H1 (cell line): ENCODE data around the gene ADARB2. TPM values are rescaled to one million over a fixed set of nuclear protein-coding genes. Genes with fewer than 3 reads are reported as not detected.

ENCODE experiments used
- CTCF ChIA-PET: fragments of 300-600 bp; sonication (Branson Sonifier 250); formaldehyde crosslinking; loops from one replicate; lab custom pipeline; 2021; ENCODE audit not compliant: partially characterized antibody; lab: Charles Lee
- POLR2A ChIA-PET: fragments of 300-600 bp; sonication (Branson Sonifier 250); formaldehyde crosslinking; loops from one replicate; lab custom pipeline; 2021; ENCODE audit warnings: inconsistent platforms; ENCODE audit not compliant: partially characterized antibody; lab: Charles Lee
- DNase-seq, 2 experiments: peaks; one replicate each; pipeline versions ENCODE4 v3.0.0 to v3.0.0-alpha.2; 2010 to 2022; ENCODE audit warnings: low spot score in 2 of 2, low read depth in 1 of 2, mixed read lengths in 1 of 2
- FAIRE-seq: peaks from 2 replicates; lab custom pipeline; 2011; peaks lifted over from hg19 to GRCh38; lab: Jason Lieb, UNC
- H2AFZ ChIP-seq: 2 replicates; pipeline ENCODE4 v1.8.1; 2012; ENCODE audit warnings: low read length, inconsistent platforms
- H2AK5ac ChIP-seq: 2 replicates; pipeline ENCODE4 v1.6.1; 2013; ENCODE audit warnings: low read depth, low read length
- H2BK120ac ChIP-seq: replicated peaks from 2 replicates; pipeline ENCODE3; 2013; ENCODE audit warnings: low read depth, low read length, inconsistent platforms
- H2BK12ac ChIP-seq: 2 replicates; pipeline ENCODE4 v1.6.1; 2013; ENCODE audit warnings: low read depth, low read length
- H2BK15ac ChIP-seq: 2 replicates; pipeline ENCODE4 v1.6.1; 2013; ENCODE audit warnings: low read length
- H2BK20ac ChIP-seq: 2 replicates; pipeline ENCODE4 v1.6.1; 2013; ENCODE audit warnings: low read length
- H2BK5ac ChIP-seq: 2 replicates; pipeline ENCODE4 v1.6.1; 2013; ENCODE audit warnings: low read depth, low read length
- H3K14ac ChIP-seq: 2 replicates; pipeline ENCODE4 v1.6.1; 2013; ENCODE audit warnings: inconsistent platforms; ENCODE audit not compliant: insufficient read length
- H3K18ac ChIP-seq: 2 replicates; pipeline ENCODE4 v1.6.1; 2013; ENCODE audit warnings: low read length; ENCODE audit errors: extremely low read depth
- H3K23ac ChIP-seq: 2 replicates; pipeline ENCODE4 v1.6.1; 2013; ENCODE audit warnings: inconsistent platforms; ENCODE audit not compliant: insufficient read length
- H3K23me2 ChIP-seq: 2 replicates; pipeline ENCODE4 v1.6.1; 2013; ENCODE audit warnings: low read depth, low read length
- H3K27ac ChIP-seq: 2 replicates; pipeline ENCODE4 v1.6.1; 2011; ENCODE audit warnings: low read depth, low read length, inconsistent platforms
- H3K27me3 ChIP-seq, 4 experiments: replicated peaks in 1 of 4; 1 replicate in 1 of 4; 2 replicates in 3 of 4; pipeline versions ENCODE4 v1.6.1 to v1.8.1; 2011 to 2013; ENCODE audit warnings: low read length in 3 of 4, mild to moderate bottlenecking in 3 of 4, inconsistent platforms in 2 of 4, mixed read lengths in 2 of 4, moderate library complexity in 1 of 4; ENCODE audit not compliant: control insufficient read depth in 3 of 4, insufficient read depth in 3 of 4; ENCODE audit errors: extremely low read depth in 1 of 4
- H3K36me3 ChIP-seq, 4 experiments: 2 replicates each; pipeline versions ENCODE4 v1.6.1 to v1.8.1; 2011 to 2013; ENCODE audit warnings: mild to moderate bottlenecking in 4 of 4, low read length in 3 of 4, moderate library complexity in 2 of 4, control low read depth in 1 of 4, inconsistent platforms in 1 of 4; ENCODE audit not compliant: insufficient read depth in 4 of 4, control insufficient read depth in 2 of 4
- H3K4ac ChIP-seq: replicated peaks from 2 replicates; pipeline ENCODE3; 2013; ENCODE audit warnings: low read length, low read depth, mixed read lengths, inconsistent platforms; ENCODE audit not compliant: insufficient read length
- H3K4me1 ChIP-seq, 4 experiments: replicated peaks in 1 of 4; 1 replicate in 1 of 4; 2 replicates in 3 of 4; pipeline versions ENCODE4 v1.6.1 to v1.8.1; 2011 to 2013; ENCODE audit warnings: low read length in 3 of 4, inconsistent platforms in 2 of 4, mixed read lengths in 1 of 4; ENCODE audit not compliant: insufficient read depth in 4 of 4, control insufficient read depth in 3 of 4
- H3K4me2 ChIP-seq, 2 experiments: 2 replicates each; pipeline versions ENCODE4 v1.6.1 to v1.8.1; 2011 to 2013; ENCODE audit warnings: low read depth in 2 of 2, low read length in 2 of 2, control low read depth in 1 of 2, inconsistent platforms in 1 of 2, mild to moderate bottlenecking in 1 of 2; ENCODE audit not compliant: insufficient read depth in 1 of 2
- H3K4me3 ChIP-seq, 4 experiments: fragments of 200-600, 300-600 bp in 1 of 4; sonication (generic), shearing (Covaris generic), sonication (Bioruptor Twin) in 1 of 4; 2 replicates each; pipeline versions ENCODE4 v1.5.1 to v1.8.1; 2011 to 2016; ENCODE audit warnings: low read length in 4 of 4, low read depth in 3 of 4, control low read depth in 2 of 4, inconsistent platforms in 2 of 4, mild to moderate bottlenecking in 2 of 4, mixed read lengths in 1 of 4, moderate library complexity in 1 of 4; ENCODE audit not compliant: insufficient read depth in 2 of 4; ENCODE audit errors: extremely low read depth in 1 of 4
- H3K56ac ChIP-seq: replicated peaks from 2 replicates; pipeline ENCODE3; 2013; ENCODE audit warnings: low read depth, mild to moderate bottlenecking, mixed read lengths, low read length, inconsistent platforms; ENCODE audit not compliant: insufficient read length
- H3K79me1 ChIP-seq: 2 replicates; pipeline ENCODE4 v1.6.1; 2013; ENCODE audit warnings: low read depth, low read length, control low read depth
- H3K79me2 ChIP-seq, 2 experiments: 2 replicates each; pipeline versions ENCODE4 v1.6.1 to v1.8.1; 2012 to 2013; ENCODE audit warnings: low read length in 2 of 2, mild to moderate bottlenecking in 2 of 2, inconsistent platforms in 1 of 2; ENCODE audit not compliant: insufficient read depth in 2 of 2, control insufficient read depth in 1 of 2
- H3K9ac ChIP-seq, 4 experiments: replicated peaks in 1 of 4; 1 replicate in 1 of 4; 2 replicates in 3 of 4; pipeline versions ENCODE4 v1.6.1 to v1.8.1; 2011 to 2013; ENCODE audit warnings: low read depth in 3 of 4, low read length in 3 of 4, control low read depth in 2 of 4, mild to moderate bottlenecking in 2 of 4, moderate library complexity in 2 of 4, inconsistent platforms in 1 of 4; ENCODE audit errors: extremely low read depth in 1 of 4
- H3K9me3 ChIP-seq, 2 experiments: 2 replicates each; pipeline versions ENCODE4 v1.6.1 to v1.8.1; 2012 to 2013; ENCODE audit warnings: mild to moderate bottlenecking in 2 of 2, moderate library complexity in 2 of 2, control low read depth in 1 of 2, inconsistent platforms in 1 of 2, low read depth in 1 of 2, low read length in 1 of 2, mixed read lengths in 1 of 2; ENCODE audit not compliant: insufficient read depth in 2 of 2
- H4K20me1 ChIP-seq, 2 experiments: replicated peaks in 1 of 2; 2 replicates each; pipeline versions ENCODE3 to v1.8.1; 2011 to 2013; ENCODE audit warnings: inconsistent platforms in 2 of 2, low read length in 2 of 2, mild to moderate bottlenecking in 1 of 2; ENCODE audit not compliant: insufficient read depth in 2 of 2, control insufficient read depth in 1 of 2
- H4K5ac ChIP-seq: 2 replicates; pipeline ENCODE4 v1.6.1; 2013; ENCODE audit warnings: low read length, low read depth, mixed read lengths, inconsistent platforms; ENCODE audit not compliant: insufficient read length
- H4K8ac ChIP-seq: 2 replicates; pipeline ENCODE4 v1.8.0; 2013; ENCODE audit warnings: mild to moderate bottlenecking, moderate library complexity, low read length, inconsistent platforms; ENCODE audit not compliant: insufficient read depth; ENCODE audit errors: extremely low read depth
- H4K91ac ChIP-seq: replicated peaks from 2 replicates; pipeline ENCODE3; 2013; ENCODE audit warnings: low read length, mixed read lengths, inconsistent platforms; ENCODE audit not compliant: insufficient read length
- BACH1 ChIP-seq: IDR thresholded peaks from 2 replicates; pipeline ENCODE4 v1.6.1; 2012; ENCODE audit warnings: low read length, improper control_type of control experiment
- CHD2 ChIP-seq: IDR thresholded peaks from 2 replicates; pipeline ENCODE4 v1.6.1; 2012; ENCODE audit warnings: low read length, improper control_type of control experiment
- JUN ChIP-seq: IDR thresholded peaks from 2 replicates; pipeline ENCODE4 v1.6.1; 2011; ENCODE audit warnings: low read depth, mild to moderate bottlenecking, improper control_type of control experiment, low read length
- JUND ChIP-seq: IDR thresholded peaks from 2 replicates; pipeline ENCODE4 v1.6.1; 2011; ENCODE audit warnings: mild to moderate bottlenecking, improper control_type of control experiment, low read length
- POLR2AphosphoS5 ChIP-seq: IDR thresholded peaks from 2 replicates; pipeline ENCODE4 v1.6.1; 2011; ENCODE audit warnings: low read depth, low read length
- POU5F1 ChIP-seq: IDR thresholded peaks from 2 replicates; pipeline ENCODE4 v1.6.1; 2011; ENCODE audit warnings: low read depth, mild to moderate bottlenecking, low read length, moderate library complexity
- RBBP5 ChIP-seq: IDR thresholded peaks from 2 replicates; pipeline ENCODE4 v1.7.1; 2012; ENCODE audit warnings: low read depth, mild to moderate bottlenecking, inconsistent platforms, low read length, moderate library complexity, borderline replicate concordance
- RNF2 ChIP-seq: fragments of 200-900, 300-1000 bp; sonication (generic); IDR thresholded peaks from 2 replicates; pipeline ENCODE4 v1.7.1; 2016; ENCODE audit warnings: borderline replicate concordance, low read depth, mild to moderate bottlenecking, antibody characterized with exemption, low read length; ENCODE audit not compliant: poor library complexity, severe bottlenecking; ENCODE audit errors: missing control alignments
- SAP30 ChIP-seq: fragments of 300-600 bp; sonication (generic); IDR thresholded peaks from 2 replicates; pipeline ENCODE4 v1.7.1; 2012; ENCODE audit warnings: low read length, moderate library complexity, mild to moderate bottlenecking, inconsistent platforms; ENCODE audit not compliant: insufficient read depth, insufficient replicate concordance
- SIN3A ChIP-seq, 2 experiments: IDR thresholded peaks in 1 of 2; conservative IDR thresholded peaks in 1 of 2; 2 replicates each; pipeline ENCODE4 v1.6.1; 2011 to 2012; ENCODE audit warnings: low read length in 2 of 2, improper control_type of control experiment in 1 of 2, low read depth in 1 of 2, mild to moderate bottlenecking in 1 of 2
- SIX5 ChIP-seq: IDR thresholded peaks from 2 replicates; pipeline ENCODE4 v1.6.1; 2011; ENCODE audit warnings: mild to moderate bottlenecking, low read depth, low read length
- SRF ChIP-seq: IDR thresholded peaks from 2 replicates; pipeline ENCODE4 v1.6.1; 2011; ENCODE audit warnings: mild to moderate bottlenecking, low read depth, low read length, moderate library complexity
- TAF7 ChIP-seq: optimal IDR thresholded peaks from 2 replicates; pipeline ENCODE3; 2011; ENCODE audit warnings: low read depth, mild to moderate bottlenecking, inconsistent platforms, low read length, moderate library complexity, borderline replicate concordance
- YY1 ChIP-seq: IDR thresholded peaks from 2 replicates; pipeline ENCODE4 v1.6.1; 2011; ENCODE audit warnings: low read depth, mild to moderate bottlenecking, low read length
- WGBS, 2 experiments: shearing (Covaris generic) in 1 of 2; methylation state at CpG; one replicate each; pipeline versions ENCODE4 v1.1.6 to v1.1.7; 2013 to 2015; ENCODE audit warnings: low lambda C conversion rate in 2 of 2, mixed read lengths in 2 of 2, inconsistent platforms in 1 of 2, low coverage in 1 of 2, missing lambda C conversion rate in 1 of 2; ENCODE audit not compliant: insufficient replicate concordance in 2 of 2, insufficient coverage in 1 of 2, insufficient read length in 1 of 2; ENCODE audit errors: extremely low coverage in 1 of 2, missing lambda C conversion rate in 1 of 2; 5-methylcytosine and 5-hydroxymethylcytosine counted together
- polyA plus RNA-seq, 7 experiments: library from polyadenylated mRNA; depleted of rRNA in 3 of 7; stranded (reverse) in 5 of 7; unstranded in 2 of 7; fragments of >200 nt in 5 of 7; fragments of 200-250 nt in 2 of 7; gene quantifications; 1 replicate in 5 of 7; 2 replicates in 1 of 7; 4 replicates in 1 of 7; pipeline versions ENCODE4 v1.2.1 to v1.2.3, GENCODE V29; 2011 to 2013; ENCODE audit warnings: missing spikeins in 2 of 7, mixed read lengths in 2 of 7
- total RNA-seq: library from RNA; stranded (reverse); fragmentation: NEBNext Ultra II Directional; extraction: Animal tissue kit (Norgen Biotek cat#: 25700); gene quantifications from 2 replicates; pipeline ENCODE4 v1.2.1, GENCODE V29; 2021

The ADARB2 gene
- total and polyA plus RNA-seq, 2 of the 8 experiments (the other 6 are each of a cell fraction or from before 2014, with no cell fraction given) = 2.2 to 2.8 TPM

DNA sequence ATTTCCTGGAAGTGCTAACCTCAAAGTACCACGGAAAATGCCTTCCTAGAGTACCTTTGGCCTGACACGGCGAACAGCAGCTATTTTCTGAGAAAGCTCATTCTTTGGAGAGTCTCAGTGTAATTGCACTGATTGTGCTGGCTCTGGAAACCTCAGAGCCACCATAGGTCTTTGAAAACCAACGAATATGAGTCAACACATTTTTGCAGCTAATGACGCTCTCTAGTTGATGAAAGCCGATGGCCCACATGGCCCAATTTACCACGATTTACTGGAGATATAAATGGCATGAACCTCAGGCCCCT is 187.1 kb downstream of the ADARB2 start:
- H2BK5ac ChIP-seq = no peak overlapping the region
- H3K27ac ChIP-seq = no peak overlapping the region
- no peak overlapping the region for H2BK20ac ChIP-seq
- 89% methylated on average over 7 of the region's 7 CpGs; no CpG with 5 or more reads in 1 of the 2 experiments for WGBS, 2 experiments
- H3K4me2 ChIP-seq = no peak overlapping the region
- H3K4me3 ChIP-seq = no peak overlapping the region
- no peak overlapping the region for H3K9ac ChIP-seq
- H2AFZ ChIP-seq = no peak overlapping the region
- no peak overlapping the region for H4K5ac ChIP-seq
- CTCF ChIA-PET = interaction anchor here (0.6 to 1.3 kb wide), 6 partner anchors 11 to 520 kb away, joined by 3 to 5 read pairs (median 3); no protein-coding TSS in a partner anchor
- H3K56ac ChIP-seq = no peak overlapping the region
- DNase-seq (no peak), FAIRE-seq (no peak)
- H2BK15ac ChIP-seq = no peak overlapping the region
- H3K4me1 ChIP-seq = no peaks in the 10 kb centered on the region; a peak in 1 of 7 replicates
- H4K91ac ChIP-seq = no peak overlapping the region
- no peak overlapping the region for H3K4ac ChIP-seq
- H3K27me3 ChIP-seq = peaks cover 0 to 2% (median 0%) of the 10 kb centered on the region in 4 experiments; a peak in 2 of 7 replicates
- H3K14ac ChIP-seq = no peak overlapping the region
- no peaks in the 10 kb centered on the region for H3K23me2 ChIP-seq
- no peaks in the 10 kb centered on the region for H4K20me1 ChIP-seq
- H4K8ac ChIP-seq = no peak overlapping the region
- no peak overlapping the region for H2AK5ac ChIP-seq
- H3K79me1 ChIP-seq = no peaks in the 10 kb centered on the region
- H3K23ac ChIP-seq = no peak overlapping the region
- H2BK120ac ChIP-seq = no peak overlapping the region
- H3K9me3 ChIP-seq = peaks cover 0 to 8% of the 10 kb centered on the region in 2 experiments; a peak in 2 of 4 replicates
- POLR2A ChIA-PET = no interaction called here
- H3K79me2 ChIP-seq = no peaks in the 10 kb centered on the region
- H2BK12ac ChIP-seq = no peak overlapping the region
- no peak overlapping the region for H3K18ac ChIP-seq
- no peaks in the 10 kb centered on the region for H3K36me3 ChIP-seq
- no peak for TF ChIP-seq JUND
- no peak for TF ChIP-seq JUN
- TF ChIP-seq RBBP5 = no peak
- TF ChIP-seq BACH1 = no peak
- TF ChIP-seq POU5F1 = no peak
- no peak for TF ChIP-seq SAP30
- no peak for TF ChIP-seq SIX5
- no peak for TF ChIP-seq RNF2
- no peak for TF ChIP-seq SIN3A (conservative IDR thresholded peaks at IDR 0.05 in 1 of 2, IDR thresholded peaks at IDR 0.05 in 1 of 2; ENCODE audit: low read depth in 1 of 2, low read length in 2 of 2)
- TF ChIP-seq TAF7 = no peak
- TF ChIP-seq POLR2AphosphoS5 = no peak
- no peak for TF ChIP-seq YY1
- no peak for TF ChIP-seq SRF
- no peak for TF ChIP-seq CHD2
